ENCODE data around the gene GMDS. TPM values are rescaled to one million over a fixed set of nuclear protein-coding genes. Genes with fewer than 3 reads are reported as not detected.

GMDS gene
- total RNA-seq, 2 experiments from 2014 or later, result 33.2 to 33.5 TPM

DNA sequence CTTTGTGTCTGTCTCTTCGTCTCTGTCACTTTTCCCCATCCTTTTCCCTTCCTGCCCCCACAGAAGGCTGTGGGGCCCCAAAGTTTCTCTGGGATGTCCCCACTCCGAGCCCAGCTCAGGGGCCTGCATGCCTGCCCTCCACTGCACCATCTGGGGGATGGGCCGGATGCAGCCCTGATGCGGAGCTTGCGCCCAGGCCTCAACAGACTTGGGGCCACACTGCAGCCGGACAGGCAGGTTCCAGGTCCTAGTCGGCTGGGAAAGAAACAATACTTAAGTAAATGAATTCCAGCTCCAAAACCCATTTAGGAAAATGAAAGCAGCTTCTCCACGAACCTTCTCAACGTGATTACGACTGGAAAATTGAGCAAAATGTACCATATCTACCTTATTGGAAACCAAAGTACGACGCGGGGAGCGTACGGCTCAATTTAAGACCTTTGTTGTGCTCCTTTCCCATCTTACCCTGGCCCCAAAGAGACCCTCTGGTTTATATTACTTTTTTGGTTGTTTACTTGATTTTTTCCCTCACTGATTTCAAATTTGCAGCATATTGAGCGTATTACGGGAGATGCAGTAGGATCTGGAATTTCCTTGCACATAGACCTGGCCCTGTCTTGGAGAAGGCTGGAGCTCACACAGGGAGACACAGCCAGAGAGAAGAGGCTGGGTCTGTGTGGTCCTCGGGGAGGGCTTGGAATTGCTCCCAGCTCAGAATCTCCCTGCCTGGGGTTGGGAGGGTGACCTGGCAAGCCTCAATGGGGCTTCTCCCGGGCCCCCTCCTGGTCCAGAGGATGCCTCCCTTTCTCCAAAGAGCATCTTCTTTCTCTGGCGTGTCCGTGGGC is 627.7 kb downstream of the GMDS start:
- intact Hi-C loops (cut with DNase I, micrococcal nuclease), result no loop called here
- POLR2A ChIA-PET, result no interaction called here
- DNase-seq (no peak), ATAC-seq (no peak)
- Mint-ChIP-seq H3K9me3 (ENCODE audit: low read depth) (no peaks in the 10 kb centered on the region), H3K27ac (no peak overlapping the region), H3K4me1 (peaks cover 6% of the 10 kb centered on the region), H3K4me3 (no peak overlapping the region), H3K27me3 (peaks cover 49% of the 10 kb centered on the region), H3K36me3 (ENCODE audit: low read depth) (peaks cover 8% of the 10 kb centered on the region)
- CTCF ChIA-PET, result interaction anchor here (0.8 to 1.5 kb wide), 4 partner anchors 11 to 736 kb away, joined by 3 to 6 read pairs (median 4); no protein-coding TSS in a partner anchor

DNA sequence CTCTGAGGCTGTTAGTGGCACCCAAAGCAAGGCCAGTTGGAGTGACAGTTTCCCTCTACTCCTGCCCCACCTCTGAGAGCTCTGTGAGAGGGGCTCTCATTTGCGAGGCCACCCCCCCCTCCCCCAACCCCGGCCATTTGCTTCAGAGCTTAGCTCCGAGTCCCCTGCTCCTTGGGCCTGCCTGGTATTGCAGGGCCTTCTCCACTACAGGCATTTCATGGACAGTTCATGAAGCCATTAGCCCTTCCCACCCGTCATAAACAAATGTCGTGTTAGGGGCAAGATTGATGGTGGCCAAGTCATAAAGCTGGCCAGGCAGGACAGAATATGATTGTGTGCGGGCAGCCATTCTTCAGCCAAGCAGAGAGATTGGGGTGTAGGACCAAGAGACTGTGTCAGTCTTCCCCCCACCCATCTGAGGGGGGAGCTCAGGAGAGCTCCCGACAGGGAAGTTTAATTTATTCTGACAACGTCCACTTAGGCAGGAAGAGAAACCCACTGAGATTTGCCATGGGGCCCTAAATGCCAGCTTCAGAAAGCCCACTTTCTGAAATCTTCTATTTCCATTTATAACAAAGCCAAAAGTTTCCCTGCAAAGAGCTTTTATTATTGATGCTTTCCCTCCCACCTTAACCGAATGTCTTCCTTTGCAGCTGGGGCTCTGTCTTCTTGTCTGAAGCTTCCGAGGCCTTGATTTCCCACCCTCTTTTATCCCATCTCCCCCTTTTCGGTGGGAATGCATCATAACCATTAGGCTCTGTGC is 628.5 kb downstream of the GMDS start:
- ChIA-PET POLR2A (no interaction called here), CTCF (interaction anchor here (0.8 to 1.5 kb wide), 5 partner anchors 10 to 844 kb away, joined by 3 to 6 read pairs (median 4); no protein-coding TSS in a partner anchor)
- peaks cover 49% of the 10 kb centered on the region for H3K27me3 Mint-ChIP-seq
- H3K4me1 Mint-ChIP-seq, result peaks cover 12% of the 10 kb centered on the region
- H3K4me3 Mint-ChIP-seq, result no peak overlapping the region
- no peak for DNase-seq
- H3K27ac Mint-ChIP-seq, result no peak overlapping the region
- no peak for ATAC-seq
- no peaks in the 10 kb centered on the region for H3K9me3 Mint-ChIP-seq (ENCODE audit: low read depth)
- intact Hi-C loops (cut with DNase I, micrococcal nuclease), result no loop called here
- peaks cover 1% of the 10 kb centered on the region for H3K36me3 Mint-ChIP-seq (ENCODE audit: low read depth)

DNA sequence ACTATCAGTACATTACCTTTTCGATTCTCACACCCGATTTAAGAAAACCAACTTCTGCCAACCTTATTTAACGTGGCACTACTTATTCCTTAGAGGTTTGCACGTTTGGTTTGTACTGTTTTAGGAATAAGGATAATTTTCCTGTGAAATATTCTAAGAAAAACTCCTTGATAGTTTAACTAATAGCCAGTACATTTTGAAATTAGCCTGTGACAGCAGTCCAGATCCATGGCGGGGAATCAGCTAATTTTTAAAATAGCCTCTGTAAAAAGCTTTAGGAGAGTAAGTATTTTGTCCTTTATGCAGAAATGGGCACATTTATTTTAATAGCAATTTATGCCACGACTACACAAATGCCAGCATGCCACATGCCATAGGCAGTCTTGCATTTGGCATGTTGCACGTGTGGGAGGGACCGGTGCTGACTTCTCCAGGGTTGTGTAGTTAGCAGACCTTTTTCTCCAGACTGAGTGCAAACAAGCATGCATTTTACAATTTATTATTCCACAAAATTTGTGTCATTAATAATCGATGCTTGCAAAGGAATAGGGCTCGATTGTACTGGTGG is 629.5 kb downstream of the GMDS start:
- ChIA-PET POLR2A (no interaction called here), CTCF (interaction anchor here (1.0 kb wide), 1 partner anchor 845 kb away, joined by 3 read pairs; no protein-coding TSS in a partner anchor)
- Mint-ChIP-seq H3K4me3 (no peak overlapping the region), H3K36me3 (ENCODE audit: low read depth) (no peaks in the 10 kb centered on the region), H3K27me3 (peaks cover 42% of the 10 kb centered on the region), H3K9me3 (ENCODE audit: low read depth) (no peaks in the 10 kb centered on the region), H3K4me1 (peaks cover 13% of the 10 kb centered on the region), H3K27ac (no peak overlapping the region)
- DNase-seq (no peak), ATAC-seq (no peak)
- intact Hi-C loops (cut with DNase I, micrococcal nuclease), result loop anchor here in 1 of 2 experiments (2.0 kb wide), 1 partner anchor 221 kb away; no protein-coding TSS in a partner anchor

- no peak overlapping the region for H3K27ac Mint-ChIP-seq
These were observed 630.1 kb downstream of the GMDS start for GRCh38 chr6:1615151-1615852.

DNA sequence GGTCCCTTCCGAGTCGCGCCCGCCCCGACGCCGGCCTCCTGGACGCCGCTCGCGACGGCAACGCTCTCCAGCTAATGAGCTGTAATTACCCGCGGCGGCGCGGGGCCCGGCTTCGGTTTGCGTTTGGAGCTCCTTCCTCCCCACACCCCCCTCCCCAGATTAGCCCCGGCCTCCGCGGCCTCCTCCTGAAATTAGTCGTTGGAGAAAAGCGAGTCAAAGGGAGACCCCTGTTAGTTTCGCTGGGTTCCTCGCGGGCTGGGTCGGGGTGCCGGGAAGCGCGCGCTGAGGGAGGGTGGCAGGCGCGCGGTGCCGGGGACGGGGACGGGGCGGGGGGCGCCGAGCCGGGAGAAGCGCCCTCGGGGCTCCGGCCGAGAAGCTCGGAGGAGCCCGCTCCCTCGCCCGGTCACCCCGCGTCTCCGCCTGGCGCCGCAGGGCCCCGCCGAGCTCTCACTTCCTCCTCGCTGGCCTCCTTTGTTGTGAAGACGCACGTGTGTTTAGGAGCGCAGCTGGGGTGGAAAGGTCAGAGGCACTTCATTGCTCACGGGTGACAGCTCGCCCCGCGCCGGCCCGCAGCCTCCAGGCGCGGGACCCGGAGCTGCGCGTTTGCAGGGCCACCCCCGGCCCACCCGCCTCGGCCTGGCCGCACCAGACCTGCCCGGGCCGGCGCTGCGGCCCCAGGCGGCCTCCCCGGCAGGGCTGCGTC is 630.8 kb downstream of the GMDS start:
- peak; percentile 30 for ATAC-seq
- peak; percentile 30 for DNase-seq
- intact Hi-C loops (cut with DNase I, micrococcal nuclease), result loop anchor here in 1 of 2 experiments (2.0 to 5.0 kb wide), 2 partner anchors 220 to 423 kb away; no protein-coding TSS in a partner anchor
- Mint-ChIP-seq H3K4me3 (no peak overlapping the region), H3K4me1 (peaks cover 16% of the 10 kb centered on the region), H3K27me3 (peaks cover 44% of the 10 kb centered on the region), H3K27ac (no peak overlapping the region), H3K9me3 (ENCODE audit: low read depth) (no peaks in the 10 kb centered on the region), H3K36me3 (ENCODE audit: low read depth) (no peaks in the 10 kb centered on the region)
- CTCF ChIA-PET, result interaction anchor here (0.5 to 1.0 kb wide), 4 partner anchors 11 to 739 kb away, joined by 3 to 4 read pairs (median 3); no protein-coding TSS in a partner anchor
- POLR2A ChIA-PET, result no interaction called here

More at GRCh38 chr6:1615151-1615852, 630.1 kb downstream of the GMDS start:
- H3K36me3 Mint-ChIP-seq (ENCODE audit: low read depth), result no peaks in the 10 kb centered on the region
- no peak for DNase-seq
- H3K4me3 Mint-ChIP-seq, result no peak overlapping the region
- H3K27me3 Mint-ChIP-seq, result peaks cover 44% of the 10 kb centered on the region
- H3K4me1 Mint-ChIP-seq, result peaks cover 16% of the 10 kb centered on the region
- no peaks in the 10 kb centered on the region for H3K9me3 Mint-ChIP-seq (ENCODE audit: low read depth)
- CTCF ChIA-PET, result interaction anchor here (0.6 kb wide), 1 partner anchor 739 kb away, joined by 3 read pairs; no protein-coding TSS in a partner anchor
- intact Hi-C loops (cut with DNase I, micrococcal nuclease), result loop anchor here in 1 of 2 experiments (2.0 kb wide), 1 partner anchor 221 kb away; no protein-coding TSS in a partner anchor
- POLR2A ChIA-PET, result no interaction called here
- ATAC-seq, result no peak

GRCh38 chr6:1613688-1614447 is 631.5 kb downstream of the GMDS start:
- Mint-ChIP-seq H3K9me3 (ENCODE audit: low read depth) (no peaks in the 10 kb centered on the region), H3K27me3 (peaks cover 47% of the 10 kb centered on the region), H3K27ac (no peak overlapping the region), H3K4me1 (peaks cover 19% of the 10 kb centered on the region), H3K36me3 (ENCODE audit: low read depth) (no peaks in the 10 kb centered on the region), H3K4me3 (no peak overlapping the region)
- intact Hi-C loops (cut with DNase I, micrococcal nuclease), result loop anchor here (2.0 to 5.0 kb wide), 3 partner anchors 13 to 423 kb away; no protein-coding TSS in a partner anchor
- ChIA-PET POLR2A (no interaction called here), CTCF (interaction anchor here (0.8 to 1.0 kb wide), 2 partner anchors 12 to 13 kb away, joined by 3 to 4 read pairs; no protein-coding TSS in a partner anchor)
- ATAC-seq (no peak), DNase-seq (peak; percentile 34)

GRCh38 chr6:1613346-1613687 is 632.1 kb downstream of the GMDS start:
- peaks cover 22% of the 10 kb centered on the region for H3K4me1 Mint-ChIP-seq
- ATAC-seq (no peak), DNase-seq (no peak)
- H3K36me3 Mint-ChIP-seq (ENCODE audit: low read depth), result no peaks in the 10 kb centered on the region
- H3K4me3 Mint-ChIP-seq, result no peak overlapping the region
- peaks cover 47% of the 10 kb centered on the region for H3K27me3 Mint-ChIP-seq
- no peak overlapping the region for H3K27ac Mint-ChIP-seq
- H3K9me3 Mint-ChIP-seq (ENCODE audit: low read depth), result no peaks in the 10 kb centered on the region
- ChIA-PET POLR2A (no interaction called here), CTCF (interaction anchor here (0.9 kb wide), 1 partner anchor 14 kb away, joined by 3 read pairs; no protein-coding TSS in a partner anchor)
- intact Hi-C loops (cut with DNase I, micrococcal nuclease), result loop anchor here (2.0 to 5.0 kb wide), 2 partner anchors 13 to 424 kb away; no protein-coding TSS in a partner anchor

GRCh38 chr6:1612974-1613306 is 632.5 kb downstream of the GMDS start:
- ATAC-seq (no peak), DNase-seq (peak; percentile 19)
- Mint-ChIP-seq H3K27me3 (peaks cover 48% of the 10 kb centered on the region), H3K4me3 (no peak overlapping the region), H3K36me3 (ENCODE audit: low read depth) (no peaks in the 10 kb centered on the region), H3K9me3 (ENCODE audit: low read depth) (no peaks in the 10 kb centered on the region), H3K4me1 (peaks cover 25% of the 10 kb centered on the region), H3K27ac (no peak overlapping the region)
- ChIA-PET POLR2A (no interaction called here), CTCF (interaction anchor here (0.9 kb wide), 1 partner anchor 14 kb away, joined by 3 read pairs; no protein-coding TSS in a partner anchor)
- intact Hi-C loops (cut with DNase I, micrococcal nuclease), result loop anchor here (1.0 to 5.0 kb wide), 3 partner anchors 11 to 424 kb away; no protein-coding TSS in a partner anchor

GRCh38 chr6:1612299-1612973 is 633.0 kb downstream of the GMDS start:
- ChIA-PET POLR2A (no interaction called here), CTCF (interaction anchor here (0.9 to 1.4 kb wide), 4 partner anchors 11 to 741 kb away, joined by 3 to 5 read pairs (median 3); no protein-coding TSS in a partner anchor)
- intact Hi-C loops (cut with DNase I, micrococcal nuclease), result loop anchor here (1.0 to 5.0 kb wide), 3 partner anchors 12 to 425 kb away; no protein-coding TSS in a partner anchor
- H3K9me3 Mint-ChIP-seq (ENCODE audit: low read depth), result no peaks in the 10 kb centered on the region
- H3K27me3 Mint-ChIP-seq, result peaks cover 49% of the 10 kb centered on the region
- no peak overlapping the region for H3K27ac Mint-ChIP-seq
- DNase-seq, result no peak
- peaks cover 29% of the 10 kb centered on the region for H3K4me1 Mint-ChIP-seq
- ATAC-seq, result no peak
- H3K36me3 Mint-ChIP-seq (ENCODE audit: low read depth), result no peaks in the 10 kb centered on the region
- peak overlapping the region; percentile 59 for H3K4me3 Mint-ChIP-seq
